Activated T-cell treated with anti-CD3 and anti-CD28 coated beads for 24 hours (primary cell): ENCODE measurements around the gene GPR18.

Experiments used
- DNase-seq: peaks from one replicate; pipeline ENCODE4 v3.0.0-alpha.2; 2020; ENCODE audit warnings: low read depth

GPR18 gene

GRCh38 chr13:99290894-99291293 is 32.7 kb upstream of the GPR18 start:
- DNase-seq: no peak

GRCh38 chr13:99289674-99290337 is 31.6 kb upstream of the GPR18 start:
- no peak for DNase-seq

GRCh38 chr13:99289271-99289670 is 31.1 kb upstream of the GPR18 start:
- DNase-seq: no peak

- DNase-seq: peak; percentile 56
Measured at GRCh38 chr13:99288089-99288488, 29.9 kb upstream of the GPR18 start.

GRCh38 chr13:99287551-99287950 is 29.4 kb upstream of the GPR18 start:
- no peak for DNase-seq

GRCh38 chr13:99285432-99286182 is 27.4 kb upstream of the GPR18 start:
- no peak for DNase-seq

- no peak for DNase-seq
Measured at GRCh38 chr13:99282264-99283231, 24.4 kb upstream of the GPR18 start.

- DNase-seq: no peak
Measured at GRCh38 chr13:99281811-99282263, 23.7 kb upstream of the GPR18 start.

GRCh38 chr13:99280166-99280565 is 22.0 kb upstream of the GPR18 start:
- DNase-seq: no peak

GRCh38 chr13:99279637-99280036 is 21.5 kb upstream of the GPR18 start:
- DNase-seq: no peak

GRCh38 chr13:99278843-99279242 is 20.7 kb upstream of the GPR18 start:
- no peak for DNase-seq

- no peak for DNase-seq
Measured at GRCh38 chr13:99278200-99278599, 20.0 kb upstream of the GPR18 start.

GRCh38 chr13:99277629-99278028 is 19.4 kb upstream of the GPR18 start:
- no peak for DNase-seq

GRCh38 chr13:99276706-99277105 is 18.5 kb upstream of the GPR18 start:
- DNase-seq: no peak

- no peak for DNase-seq
Measured at GRCh38 chr13:99275093-99275469, 16.9 kb upstream of the GPR18 start.

GRCh38 chr13:99273128-99273527 is 14.9 kb upstream of the GPR18 start:
- DNase-seq: no peak

GRCh38 chr13:99272481-99272880 is 14.3 kb upstream of the GPR18 start:
- DNase-seq: no peak

GRCh38 chr13:99271249-99271648 is 13.1 kb upstream of the GPR18 start:
- DNase-seq: no peak

- no peak for DNase-seq
Measured at GRCh38 chr13:99270518-99270917, 12.3 kb upstream of the GPR18 start.

GRCh38 chr13:99269627-99270241 is 11.6 kb upstream of the GPR18 start:
- no peak for DNase-seq

GRCh38 chr13:99268822-99269221 is 10.6 kb upstream of the GPR18 start:
- no peak for DNase-seq

GRCh38 chr13:99267927-99268326 is 9.7 kb upstream of the GPR18 start:
- DNase-seq: no peak
